GM12801 (cell line): Measurements from ENCODE around the gene NHLRC2.

Source experiments
- TF ChIP-seq, protein P1 (sequence below): IDR thresholded peaks from one replicate; pipeline ENCODE4 v1.5.1; 2011; ENCODE audit warnings: control low read depth; ENCODE audit not compliant: insufficient read length; ENCODE audit errors: extremely low read depth

The NHLRC2 gene

DNA sequence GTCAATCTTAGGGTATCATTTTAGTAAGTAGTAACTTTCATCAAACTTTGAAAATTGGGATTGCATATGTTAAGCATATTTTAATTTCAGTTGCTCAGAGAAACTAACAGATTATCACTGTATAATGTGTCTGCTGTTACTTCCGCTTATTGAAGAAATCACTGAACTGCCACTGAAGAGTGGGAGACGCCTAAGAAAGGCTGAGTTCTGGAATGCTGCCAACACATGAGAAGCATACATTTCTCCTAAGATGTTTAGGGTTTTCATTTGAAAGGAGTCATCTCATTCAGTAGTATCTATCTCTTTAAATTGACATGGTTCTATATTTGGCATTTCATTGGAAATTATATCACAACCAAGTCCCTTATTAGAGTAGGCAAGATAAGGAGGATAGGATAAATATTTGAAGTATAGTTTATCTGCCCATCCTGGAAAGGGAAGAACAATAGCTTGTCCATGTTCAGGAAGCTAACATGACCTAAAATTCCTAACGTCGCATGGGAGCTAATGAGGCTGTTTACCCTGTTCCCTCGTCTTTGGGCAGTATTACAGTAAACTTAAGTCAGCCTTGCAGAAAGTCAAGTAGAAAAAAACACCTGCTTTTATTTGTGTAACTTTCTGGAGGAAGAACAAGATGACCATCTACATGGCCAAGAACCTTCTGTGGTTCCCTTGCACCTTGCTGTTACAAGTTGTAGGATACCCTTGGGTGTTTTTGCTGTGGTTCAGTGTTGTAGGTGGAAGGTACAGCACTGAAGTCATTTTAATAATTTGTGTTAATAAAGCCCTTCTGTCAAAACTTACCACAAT lies 67.3 kb downstream of the NHLRC2 start:
- TF ChIP-seq, protein P1, sequence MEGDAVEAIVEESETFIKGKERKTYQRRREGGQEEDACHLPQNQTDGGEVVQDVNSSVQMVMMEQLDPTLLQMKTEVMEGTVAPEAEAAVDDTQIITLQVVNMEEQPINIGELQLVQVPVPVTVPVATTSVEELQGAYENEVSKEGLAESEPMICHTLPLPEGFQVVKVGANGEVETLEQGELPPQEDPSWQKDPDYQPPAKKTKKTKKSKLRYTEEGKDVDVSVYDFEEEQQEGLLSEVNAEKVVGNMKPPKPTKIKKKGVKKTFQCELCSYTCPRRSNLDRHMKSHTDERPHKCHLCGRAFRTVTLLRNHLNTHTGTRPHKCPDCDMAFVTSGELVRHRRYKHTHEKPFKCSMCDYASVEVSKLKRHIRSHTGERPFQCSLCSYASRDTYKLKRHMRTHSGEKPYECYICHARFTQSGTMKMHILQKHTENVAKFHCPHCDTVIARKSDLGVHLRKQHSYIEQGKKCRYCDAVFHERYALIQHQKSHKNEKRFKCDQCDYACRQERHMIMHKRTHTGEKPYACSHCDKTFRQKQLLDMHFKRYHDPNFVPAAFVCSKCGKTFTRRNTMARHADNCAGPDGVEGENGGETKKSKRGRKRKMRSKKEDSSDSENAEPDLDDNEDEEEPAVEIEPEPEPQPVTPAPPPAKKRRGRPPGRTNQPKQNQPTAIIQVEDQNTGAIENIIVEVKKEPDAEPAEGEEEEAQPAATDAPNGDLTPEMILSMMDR, result no peak

DNA sequence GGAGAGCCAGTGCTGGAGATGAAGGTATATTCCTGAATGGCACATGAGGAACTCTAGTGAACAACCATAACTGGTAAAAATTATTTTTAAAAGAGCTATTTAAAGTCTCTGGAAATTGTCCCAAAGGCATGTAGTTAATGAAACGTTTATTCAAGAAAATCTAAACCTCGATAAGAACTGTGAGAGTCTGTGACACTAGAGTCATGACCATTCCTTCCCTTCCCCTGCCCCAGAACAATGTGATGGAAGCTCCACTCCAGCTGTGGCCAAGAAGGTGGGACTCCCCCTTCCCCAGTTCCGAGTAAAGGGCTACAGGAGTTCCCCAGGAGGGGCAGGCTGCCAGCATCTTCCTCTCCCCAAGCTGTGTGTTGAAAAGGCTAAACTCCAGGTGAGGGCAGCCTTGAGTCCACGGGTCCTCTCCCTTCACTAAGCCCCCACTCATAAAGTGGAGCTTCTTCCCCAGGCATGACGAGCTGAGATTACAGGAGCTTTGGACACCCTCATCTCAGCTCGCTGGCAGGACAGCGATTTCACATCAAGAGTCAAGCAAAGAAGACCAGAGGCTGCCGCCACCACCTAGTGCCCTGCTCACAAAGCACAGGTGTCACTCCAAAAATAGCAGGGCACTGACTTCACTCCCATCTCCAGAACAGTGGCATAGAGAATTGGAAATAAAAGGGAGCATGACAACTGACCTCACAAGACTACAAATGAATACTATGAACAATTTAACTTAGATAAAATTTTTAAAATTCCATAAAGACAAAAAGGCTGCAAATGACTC lies 68.5 kb downstream of the NHLRC2 start:
- TF ChIP-seq, protein P1, result no peak

DNA sequence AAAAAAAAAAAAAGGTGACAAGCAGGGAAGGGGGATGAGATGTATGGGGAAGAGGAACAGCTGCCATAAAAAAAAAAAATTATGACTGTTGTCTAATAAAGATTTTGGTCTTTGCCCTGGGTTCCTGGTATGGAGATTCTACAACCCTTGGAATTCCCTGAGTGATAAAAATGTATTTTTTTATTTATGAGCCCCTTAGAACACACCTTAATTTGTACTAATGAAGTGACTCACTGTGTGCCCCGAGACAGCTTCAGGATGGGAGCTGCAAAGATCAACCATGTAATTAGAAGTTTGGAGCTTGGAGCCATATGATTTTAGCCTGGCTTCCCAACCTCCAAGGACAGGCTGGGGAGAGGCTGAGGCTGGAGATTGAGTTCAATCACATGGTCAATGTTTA lies 69.7 kb downstream of the NHLRC2 start:
- TF ChIP-seq, protein P1, result no peak

DNA sequence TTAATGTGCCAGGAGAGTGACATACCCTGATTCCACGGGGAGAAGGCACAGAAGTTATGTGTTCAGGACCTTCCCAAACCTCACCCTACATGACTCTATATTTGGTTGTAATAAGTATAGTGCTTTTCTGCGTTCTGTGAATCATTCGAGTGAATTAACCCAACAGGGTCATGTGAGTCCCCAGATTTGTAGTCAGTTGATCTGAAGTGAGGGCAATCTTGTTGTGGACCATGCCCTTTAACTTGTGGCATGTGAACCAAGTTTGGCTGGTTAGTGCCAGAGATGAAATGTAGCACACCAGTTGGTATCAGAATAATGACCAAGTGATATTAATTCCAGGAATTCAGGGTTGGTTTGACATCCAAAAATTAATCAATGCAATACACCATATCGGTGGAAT lies 70.2 kb downstream of the NHLRC2 start:
- TF ChIP-seq, protein P1, result no peak

DNA sequence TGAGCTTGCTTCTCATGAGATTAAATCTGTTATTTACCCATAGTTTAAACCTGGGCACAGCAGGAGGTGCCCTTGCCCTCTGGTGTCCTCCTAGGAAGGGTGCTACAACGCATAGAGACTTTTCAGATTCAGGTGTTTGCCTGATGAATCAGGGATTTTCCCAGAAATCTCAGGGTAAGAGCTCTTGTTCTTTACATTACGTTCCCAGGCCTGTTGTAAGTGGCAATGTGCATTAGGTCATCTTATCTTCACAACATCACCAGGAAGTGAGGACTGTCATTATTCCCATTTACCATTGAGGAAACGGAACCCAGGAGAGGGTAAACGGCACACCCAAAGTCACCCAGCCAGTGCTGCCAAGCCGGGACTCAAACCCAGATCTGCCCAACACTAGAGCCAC lies 73.0 kb downstream of the NHLRC2 start:
- TF ChIP-seq, protein P1, result no peak

DNA sequence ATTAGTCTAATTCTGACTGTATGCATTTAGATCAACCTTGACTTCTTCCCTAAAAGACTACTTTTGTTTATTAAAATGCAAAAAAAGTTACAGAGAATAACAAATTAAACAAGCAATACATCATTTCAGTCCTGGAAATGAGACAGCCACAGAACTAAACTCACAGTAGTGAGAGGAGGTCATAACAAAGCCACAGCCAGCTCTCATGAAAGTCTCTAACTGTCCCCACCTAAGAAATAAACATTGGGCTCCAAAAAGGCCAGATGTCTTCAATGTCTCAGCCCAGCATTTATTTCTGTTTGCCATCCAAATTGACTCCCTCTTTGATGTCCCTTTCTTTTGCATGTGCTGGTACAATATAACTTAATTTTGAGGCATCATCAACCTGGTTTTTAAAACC lies 74.4 kb downstream of the NHLRC2 start:
- TF ChIP-seq, protein P1, result no peak

DNA sequence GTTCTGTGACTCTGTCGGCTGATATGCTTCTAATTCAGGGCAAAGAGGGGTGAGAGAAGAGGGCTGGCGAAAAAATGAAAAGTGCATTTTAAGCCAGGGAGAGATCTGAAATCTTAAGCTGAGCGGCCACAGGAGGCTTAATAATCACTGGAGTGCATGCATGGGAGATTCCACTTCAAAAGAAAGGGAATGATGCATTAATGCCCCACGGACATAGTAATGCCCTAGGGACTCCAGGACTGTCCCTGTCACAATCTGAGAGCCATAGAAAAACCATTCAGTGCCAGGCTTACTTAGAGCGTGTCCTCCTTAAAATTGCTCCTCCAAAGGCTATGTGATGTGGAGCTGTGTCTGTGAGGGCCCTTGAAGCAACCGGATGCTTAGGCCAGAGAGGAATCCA lies 75.1 kb downstream of the NHLRC2 start:
- TF ChIP-seq, protein P1, result no peak
